NCI-H2196 (cell line): Measurements from ENCODE around the gene CTIF.

Experiments
- DNase-seq: peaks from one replicate; lab custom pipeline; 2025; ENCODE audit not compliant: unreplicated experiment; lab: John Stamatoyannopoulos, UW

CTIF gene

DNA sequence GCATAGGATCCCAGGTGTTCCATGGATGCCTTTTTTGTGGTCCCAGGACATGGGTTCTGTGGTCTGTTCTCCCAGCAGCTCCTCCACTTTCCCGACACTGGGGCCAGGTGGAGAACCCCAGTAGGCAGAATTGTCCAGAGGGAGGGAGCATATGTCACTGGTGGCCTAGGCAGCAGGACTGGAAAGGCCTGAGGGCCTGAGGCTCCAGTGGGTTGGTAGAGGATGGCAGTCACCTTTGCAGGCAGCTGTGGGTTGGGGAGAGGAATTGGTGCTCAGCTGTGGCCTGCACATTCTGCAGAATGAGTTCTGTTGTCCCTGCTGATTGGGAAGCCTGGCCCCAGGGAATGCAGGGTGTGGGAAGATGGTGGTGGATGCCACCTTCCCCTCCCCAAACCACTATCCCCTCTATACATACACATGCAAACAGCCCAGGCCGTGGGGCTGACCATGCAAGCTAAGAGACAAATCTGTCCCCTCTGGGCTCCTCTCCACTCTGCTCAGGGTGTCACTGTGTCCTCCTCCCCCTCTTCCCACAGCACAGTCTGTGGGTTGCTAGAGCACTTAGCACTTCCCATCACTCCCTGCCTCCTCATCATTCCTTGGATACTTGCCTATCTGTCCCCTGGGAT, 11.4 kb downstream of the CTIF start:
- DNase-seq = no peak

DNA sequence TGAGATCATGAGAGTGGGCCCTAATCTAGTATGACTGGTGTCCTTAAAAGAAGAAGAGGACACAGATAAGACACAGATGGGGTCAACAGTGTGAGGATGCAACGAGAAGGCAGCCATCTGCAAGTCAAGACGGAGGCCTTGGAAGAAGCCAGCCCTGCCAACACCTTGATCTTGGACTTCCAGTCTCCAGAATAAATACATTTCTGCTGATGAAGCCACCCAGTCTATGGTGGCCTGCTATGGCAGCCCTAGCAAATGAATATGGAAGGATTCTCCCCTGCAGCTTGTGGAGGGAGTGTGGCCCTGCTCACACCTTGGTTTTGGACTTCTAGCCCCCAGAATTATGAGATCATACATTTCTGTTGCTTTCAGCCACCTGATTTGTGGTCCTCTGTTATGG, 12.3 kb downstream of the CTIF start:
- no peak for DNase-seq

DNA sequence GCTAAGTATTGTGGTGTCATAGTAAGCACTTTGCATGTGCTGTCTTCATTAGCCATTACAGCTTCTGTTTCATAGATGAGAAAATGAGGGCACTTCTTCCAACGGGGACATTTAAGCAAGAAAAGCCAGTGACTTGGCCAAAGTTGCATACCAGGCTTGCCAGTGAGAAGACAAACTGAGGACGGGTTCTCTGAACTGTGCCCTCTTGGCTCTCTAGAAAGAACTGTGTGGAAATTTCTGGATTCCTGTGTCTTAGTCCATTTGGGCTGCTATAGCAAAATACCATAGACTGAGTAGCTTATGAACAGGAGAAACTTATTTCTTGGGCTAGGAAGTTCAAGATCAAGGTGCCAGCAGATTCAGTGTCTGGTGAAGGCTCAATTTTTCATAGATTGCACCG, 13.3 kb downstream of the CTIF start:
- no peak for DNase-seq

DNA sequence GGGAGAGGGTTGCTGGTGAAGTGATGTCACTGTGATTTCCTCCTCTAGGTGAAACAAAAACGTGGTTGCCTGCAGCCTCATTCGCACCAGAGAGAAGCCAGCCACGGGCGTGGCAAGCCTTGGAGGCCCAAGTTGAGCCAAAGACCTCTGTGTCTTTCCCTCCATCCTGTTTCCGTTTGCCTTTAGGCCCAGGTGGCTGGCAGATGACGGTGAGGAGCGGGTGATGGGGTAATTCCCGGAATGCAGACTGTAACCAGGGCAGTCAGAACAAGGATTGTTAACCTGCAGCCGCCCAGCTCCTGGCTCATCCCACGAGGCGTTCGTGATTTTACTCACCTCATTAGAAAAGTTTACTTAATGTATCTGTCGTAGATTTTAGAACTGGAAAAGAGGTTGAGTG, 14.4 kb downstream of the CTIF start:
- no peak for DNase-seq

DNA sequence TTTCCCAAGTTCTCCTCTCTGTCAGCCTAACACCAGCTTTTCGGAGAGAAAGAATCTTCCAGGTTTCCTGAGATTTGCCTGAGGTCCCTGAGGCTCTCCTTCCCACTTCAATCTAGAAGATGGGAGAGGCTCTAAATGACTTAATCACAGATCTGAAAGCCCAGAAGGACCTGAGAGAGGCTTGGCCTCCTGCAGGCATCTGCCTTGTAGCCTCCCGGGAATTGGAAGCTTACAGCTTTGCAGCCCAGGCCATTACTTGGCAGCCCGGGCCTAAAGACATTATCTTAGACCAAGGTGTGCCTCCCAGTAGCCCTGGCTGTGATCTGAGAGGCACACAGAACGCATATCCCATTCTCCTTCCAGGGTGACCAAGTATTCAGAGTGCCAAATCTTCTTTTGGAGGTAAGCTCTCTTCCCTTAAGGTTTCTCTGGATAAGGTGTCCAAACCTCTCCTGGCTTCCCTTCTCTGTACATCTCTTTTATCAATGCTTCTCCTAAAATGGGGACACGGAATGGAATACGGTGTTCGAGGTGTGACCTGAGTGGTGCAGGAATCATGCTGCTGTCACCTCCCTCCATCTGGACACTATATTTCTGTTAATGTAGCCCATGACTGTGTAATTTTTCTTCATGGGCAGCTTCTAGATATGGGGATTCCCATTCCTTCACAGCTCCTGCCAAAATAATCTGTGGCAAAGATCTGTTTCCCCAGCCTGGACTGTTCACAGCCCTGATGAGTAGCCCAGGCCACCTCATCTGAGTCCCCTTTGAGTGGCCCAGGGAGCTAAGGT, 16.0 kb downstream of the CTIF start:
- no peak for DNase-seq

DNA sequence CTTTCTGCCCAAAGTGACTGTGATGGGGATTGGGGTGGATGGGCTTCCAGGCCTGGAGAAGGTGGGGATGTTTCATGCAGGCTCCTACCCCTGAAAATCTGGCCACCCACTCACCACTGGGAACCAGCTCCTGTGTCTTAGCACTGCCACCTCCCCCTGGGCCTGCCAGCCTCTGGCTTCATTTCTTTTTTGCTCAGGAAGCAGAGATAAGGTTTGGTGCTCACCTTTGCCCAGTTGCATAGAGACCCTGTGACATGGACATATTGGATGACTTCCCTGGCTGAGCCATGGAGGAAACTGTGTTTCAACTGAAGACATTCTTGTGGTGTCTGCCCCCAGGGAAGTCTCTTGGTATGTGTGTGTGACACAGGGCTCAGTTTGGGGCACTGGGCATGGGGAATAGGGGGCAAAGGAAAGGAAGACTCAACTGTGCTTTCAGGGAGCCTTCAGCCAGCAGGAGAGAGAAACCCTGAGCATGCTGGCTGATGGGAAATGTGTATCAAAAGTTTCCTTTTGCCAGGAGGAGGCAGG, 16.7 kb downstream of the CTIF start:
- DNase-seq = no peak

DNA sequence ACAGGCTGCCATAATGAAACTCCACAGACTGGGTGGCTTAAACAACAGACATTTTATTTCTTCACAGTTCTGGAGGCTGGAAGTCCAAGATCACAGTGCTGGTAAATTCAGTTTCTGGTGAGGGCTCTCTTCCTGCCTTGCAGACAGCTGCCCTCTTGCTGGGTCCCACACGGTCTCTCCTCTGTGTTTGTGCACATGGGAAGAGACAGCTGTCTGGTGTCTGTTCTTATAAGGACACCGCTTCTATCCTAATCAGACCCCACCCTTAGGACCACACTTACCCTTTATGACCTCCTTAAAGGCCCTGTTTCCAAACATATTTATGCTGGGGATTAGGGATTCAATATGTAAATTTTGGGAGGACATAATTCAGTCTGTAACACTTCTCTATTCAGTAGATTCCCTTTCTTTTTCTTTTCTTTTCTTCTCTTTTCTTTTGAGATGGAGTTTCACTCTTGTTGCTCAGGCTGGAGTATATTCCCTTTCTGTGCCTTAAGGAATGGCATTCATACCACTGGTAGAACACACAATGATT, 18.9 kb downstream of the CTIF start:
- no peak for DNase-seq

DNA sequence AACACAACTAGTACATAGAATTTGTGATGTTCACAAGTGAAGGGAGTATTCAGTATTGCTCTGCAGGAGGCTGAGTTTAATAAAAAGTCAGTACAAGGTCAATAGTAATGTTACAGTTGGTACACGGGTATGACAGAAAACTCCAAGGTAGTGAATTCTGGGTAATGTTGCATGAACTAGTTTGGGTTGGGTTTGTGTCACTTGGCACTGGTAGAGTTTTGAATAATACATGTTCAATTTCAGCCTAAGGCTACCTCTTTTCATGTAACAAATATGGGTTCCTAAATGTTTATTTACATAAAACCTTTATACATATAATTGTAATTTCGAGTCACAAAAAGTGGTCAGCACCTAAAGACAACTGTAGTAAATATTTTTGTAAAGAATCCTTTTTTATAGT, 19.4 kb downstream of the CTIF start:
- no peak for DNase-seq

DNA sequence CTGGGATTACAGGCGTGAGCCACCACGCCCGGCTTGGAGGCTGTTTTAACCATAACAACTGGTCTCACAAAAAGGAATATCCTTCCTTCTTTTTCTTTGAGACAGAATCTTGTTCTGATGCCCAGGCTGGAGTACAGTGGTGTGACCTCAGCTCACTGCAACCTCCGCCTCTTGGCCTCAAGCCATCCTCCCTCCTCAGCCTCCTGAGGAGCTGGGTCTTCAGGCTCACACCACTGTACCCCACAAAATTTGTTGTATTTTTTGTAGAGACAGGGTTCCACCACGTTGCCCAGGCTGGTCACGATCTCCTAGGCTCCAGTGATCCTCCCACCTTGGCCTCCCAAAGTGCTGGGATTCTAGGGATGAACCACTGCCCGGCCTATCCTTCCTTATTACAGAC, 21.7 kb downstream of the CTIF start:
- no peak for DNase-seq

DNA sequence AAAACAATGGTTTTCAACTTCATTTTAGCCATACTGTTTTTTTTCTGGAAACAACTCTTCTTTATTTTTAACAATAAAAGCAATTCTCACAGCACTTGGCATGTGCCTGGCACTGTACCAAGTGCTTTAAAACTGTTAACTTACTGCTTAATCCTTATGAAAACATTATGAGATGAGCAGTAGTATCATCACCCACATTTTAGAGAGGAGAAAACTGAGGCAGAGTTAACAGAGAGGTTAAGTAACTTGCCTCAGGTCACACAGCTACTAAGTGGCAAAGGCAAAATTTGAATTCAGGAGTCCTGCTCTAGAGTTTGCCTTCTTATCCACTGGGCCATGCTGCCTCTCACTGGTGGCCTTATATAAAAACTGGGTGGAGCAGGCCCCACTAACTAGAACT, 23.2 kb downstream of the CTIF start:
- no peak for DNase-seq

DNA sequence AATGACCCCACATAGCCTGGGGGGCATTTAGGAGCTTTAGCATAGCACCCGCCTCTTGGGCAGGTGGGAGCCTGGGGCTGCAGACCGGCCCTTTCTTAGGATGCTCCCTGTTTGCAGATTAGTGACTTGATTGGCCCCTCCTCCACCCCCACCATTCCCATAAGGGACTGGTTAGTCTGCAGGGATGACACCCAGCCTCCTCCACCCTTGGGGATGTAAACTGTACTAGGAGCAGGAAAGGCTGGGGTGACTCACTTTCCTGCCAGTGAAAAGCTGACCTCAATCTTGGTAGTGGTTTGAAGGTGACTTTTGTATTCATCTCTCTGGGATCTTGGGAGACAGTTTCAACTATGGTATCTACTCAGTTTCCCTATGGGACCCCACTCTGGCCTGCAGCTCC, 24.2 kb downstream of the CTIF start:
- no peak for DNase-seq

DNA sequence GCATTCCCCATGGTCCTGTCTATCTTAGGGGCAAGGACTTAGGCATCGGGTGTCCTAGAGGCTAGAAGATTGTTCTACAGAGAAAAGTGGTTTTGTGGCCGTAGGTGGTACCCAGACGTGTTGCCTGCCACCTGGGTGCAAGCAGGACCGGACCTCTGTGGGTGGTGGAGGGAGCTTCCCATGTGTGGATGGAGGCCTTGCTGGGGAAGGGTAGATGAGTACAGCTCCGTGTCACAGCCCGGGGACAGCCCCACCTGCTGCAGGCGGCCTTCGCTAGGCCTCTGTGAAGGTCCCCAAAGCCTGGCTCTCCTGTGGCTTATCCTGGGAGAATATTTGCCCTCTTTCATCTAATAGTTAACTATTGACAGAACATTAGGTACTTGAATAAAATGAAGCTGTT, 25.3 kb downstream of the CTIF start:
- DNase-seq = no peak

DNA sequence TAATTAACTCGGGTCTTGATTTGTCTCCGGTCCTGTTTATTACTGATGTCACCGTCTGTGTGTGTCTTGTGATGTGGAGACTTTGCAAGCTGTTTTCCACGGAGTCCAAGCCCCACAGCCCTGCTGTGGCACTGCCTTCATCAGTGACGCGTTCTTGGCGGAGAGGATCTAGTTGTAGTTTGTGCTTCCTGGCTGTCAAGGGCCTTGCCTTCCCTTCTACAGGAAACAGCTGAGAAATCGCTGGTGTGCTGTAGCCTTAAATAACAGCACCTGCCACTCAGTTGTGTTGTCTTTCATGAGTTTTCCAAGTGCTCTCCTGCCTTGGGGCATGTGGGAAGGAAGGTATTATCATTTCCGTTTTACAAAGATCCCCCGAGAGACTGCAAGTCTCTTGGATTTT, 26.3 kb downstream of the CTIF start:
- no peak for DNase-seq

DNA sequence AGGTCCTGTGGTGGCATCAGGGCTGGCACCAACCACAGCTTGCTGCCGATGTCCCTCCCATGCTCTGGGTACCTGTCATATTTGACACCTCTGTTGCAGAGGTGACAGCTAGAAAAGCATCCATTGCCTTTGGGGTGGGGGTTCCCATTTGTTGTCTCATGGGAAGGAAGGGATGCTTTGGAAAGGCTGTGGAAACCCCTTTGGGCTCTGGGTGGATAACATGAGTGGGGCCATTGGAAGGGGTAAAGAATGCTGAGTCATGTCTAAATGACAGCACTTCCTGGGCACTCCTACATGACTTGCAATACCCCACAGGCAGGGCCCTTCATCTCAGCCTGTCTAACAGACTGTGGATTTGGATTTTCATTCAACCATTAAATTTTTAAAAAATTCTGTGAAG, 27.8 kb downstream of the CTIF start:
- no peak for DNase-seq

DNA sequence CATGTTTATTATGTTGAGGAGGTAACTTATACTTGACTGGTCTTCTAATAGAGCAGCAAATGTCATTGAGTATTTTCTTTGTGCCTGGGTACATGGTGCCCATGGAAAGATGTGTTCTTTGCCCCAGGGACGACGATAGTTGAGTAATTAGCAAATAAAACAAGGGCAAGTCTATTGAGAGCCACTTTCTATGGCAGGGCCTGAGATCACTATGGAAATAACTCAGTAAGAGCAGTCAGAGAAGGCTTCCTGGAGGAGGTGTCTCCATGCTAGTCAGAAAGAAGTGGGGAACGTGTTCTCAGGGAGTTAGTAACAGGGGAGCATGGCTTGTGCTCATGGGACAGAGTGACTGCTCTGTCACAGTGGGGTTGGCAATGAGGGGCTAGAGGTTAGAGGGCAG, 28.6 kb downstream of the CTIF start:
- DNase-seq = no peak

DNA sequence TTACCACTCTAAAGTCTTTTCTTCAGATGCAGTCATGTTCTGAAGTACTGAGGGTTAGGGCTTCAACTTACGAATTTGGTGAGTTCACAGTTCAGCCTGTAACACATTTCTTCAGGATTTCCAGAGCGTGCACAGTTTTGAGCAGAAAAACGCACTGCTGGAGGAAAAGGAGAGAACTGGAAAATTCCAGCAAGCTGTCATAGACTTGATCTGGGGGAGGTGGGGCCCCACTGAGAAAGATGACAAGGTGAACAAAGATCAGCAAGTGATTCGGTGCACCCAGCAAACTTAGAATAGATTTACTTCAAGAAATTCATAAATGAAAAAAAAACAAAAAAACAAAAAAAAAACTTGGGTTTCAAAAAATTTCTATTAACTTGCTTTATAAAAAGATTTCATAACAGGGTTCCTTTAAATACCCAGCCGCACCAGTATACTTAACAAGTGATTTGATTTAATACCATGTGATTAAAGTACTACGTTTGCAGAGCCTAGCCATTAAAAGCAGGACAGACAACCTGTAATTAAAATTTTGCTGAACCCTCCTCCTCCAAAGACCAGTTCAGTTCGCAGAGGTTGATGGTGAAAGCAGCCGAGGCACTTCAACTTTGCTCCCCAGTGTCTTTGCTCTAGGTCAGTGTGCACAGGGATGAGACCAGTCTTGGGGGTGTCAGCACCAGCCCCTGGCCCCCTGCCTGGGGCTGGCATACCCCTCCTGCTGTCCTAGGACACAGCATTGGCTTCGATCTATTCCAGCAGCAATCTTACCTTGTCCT, 30.5 kb downstream of the CTIF start:
- DNase-seq = no peak

DNA sequence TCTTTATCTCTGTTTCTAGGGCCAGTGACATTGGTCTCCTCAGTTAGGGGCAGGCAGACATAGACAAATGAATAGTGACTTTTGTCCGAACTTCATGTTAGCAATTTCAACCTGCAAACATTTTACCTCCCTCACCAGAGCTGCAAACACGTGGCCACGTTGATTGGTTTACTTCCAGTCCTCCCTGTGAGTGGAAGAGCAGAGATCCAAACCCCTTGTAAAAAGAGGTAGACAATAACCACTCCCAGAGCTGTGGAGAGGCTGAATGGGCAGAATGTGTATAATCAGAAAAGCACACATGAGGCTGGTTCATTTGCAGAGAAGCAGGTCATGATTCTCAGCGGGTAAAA, 31.1 kb downstream of the CTIF start:
- no peak for DNase-seq

DNA sequence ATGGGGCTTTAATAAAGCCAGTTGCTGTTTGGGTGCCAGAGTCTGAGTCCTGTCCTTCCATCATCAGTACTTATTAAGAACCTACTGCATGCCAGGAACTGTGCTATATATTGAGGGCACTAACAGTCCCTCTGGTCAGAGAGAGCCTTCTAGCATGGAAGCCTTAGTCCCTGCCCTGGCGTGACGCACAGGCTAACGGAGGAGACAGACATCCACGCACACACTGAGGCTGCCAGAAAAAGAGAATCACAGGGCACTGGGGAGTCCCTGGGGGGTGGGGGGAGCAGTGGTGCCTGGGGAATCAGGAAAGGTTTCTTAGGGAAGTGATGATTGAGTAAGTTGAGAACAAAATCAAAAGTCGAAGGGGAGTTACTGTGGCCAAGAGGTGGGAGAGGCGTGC, 31.5 kb downstream of the CTIF start:
- DNase-seq = no peak

DNA sequence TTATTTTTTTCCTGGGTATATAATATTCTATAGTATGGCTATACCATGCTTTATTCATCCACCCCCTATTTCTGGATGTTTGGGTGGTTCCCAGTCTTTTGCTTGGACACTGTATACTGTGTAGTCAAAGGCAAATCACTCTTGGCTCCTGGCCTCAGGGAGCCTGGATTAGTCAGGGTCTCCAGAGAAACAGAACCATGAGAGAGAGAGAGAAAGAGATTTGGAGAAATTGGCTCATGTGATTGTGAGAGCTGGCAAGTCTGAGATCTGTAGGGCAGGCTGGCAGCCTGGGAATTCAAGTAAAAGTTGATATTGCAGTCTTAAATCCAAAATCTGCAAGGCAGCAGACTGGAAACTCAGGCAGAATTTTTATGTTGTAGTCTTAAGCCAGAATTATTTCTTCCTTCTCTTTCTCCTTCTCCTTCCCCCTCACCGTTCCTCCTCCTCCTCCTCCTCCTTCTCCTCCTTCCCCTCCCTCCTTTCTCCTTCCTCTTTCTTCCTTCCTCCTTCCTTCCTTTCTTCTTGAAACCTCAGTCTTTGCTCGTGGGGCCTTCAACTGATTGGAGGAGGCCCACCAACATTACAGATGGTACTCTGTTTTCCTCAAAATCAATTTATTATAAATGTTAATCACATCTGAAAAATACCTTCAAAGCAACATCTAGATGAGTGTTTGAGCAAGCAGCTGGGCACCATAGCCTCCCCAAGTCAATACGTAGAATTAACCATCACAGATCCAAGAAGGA, 33.0 kb downstream of the CTIF start:
- DNase-seq = no peak

DNA sequence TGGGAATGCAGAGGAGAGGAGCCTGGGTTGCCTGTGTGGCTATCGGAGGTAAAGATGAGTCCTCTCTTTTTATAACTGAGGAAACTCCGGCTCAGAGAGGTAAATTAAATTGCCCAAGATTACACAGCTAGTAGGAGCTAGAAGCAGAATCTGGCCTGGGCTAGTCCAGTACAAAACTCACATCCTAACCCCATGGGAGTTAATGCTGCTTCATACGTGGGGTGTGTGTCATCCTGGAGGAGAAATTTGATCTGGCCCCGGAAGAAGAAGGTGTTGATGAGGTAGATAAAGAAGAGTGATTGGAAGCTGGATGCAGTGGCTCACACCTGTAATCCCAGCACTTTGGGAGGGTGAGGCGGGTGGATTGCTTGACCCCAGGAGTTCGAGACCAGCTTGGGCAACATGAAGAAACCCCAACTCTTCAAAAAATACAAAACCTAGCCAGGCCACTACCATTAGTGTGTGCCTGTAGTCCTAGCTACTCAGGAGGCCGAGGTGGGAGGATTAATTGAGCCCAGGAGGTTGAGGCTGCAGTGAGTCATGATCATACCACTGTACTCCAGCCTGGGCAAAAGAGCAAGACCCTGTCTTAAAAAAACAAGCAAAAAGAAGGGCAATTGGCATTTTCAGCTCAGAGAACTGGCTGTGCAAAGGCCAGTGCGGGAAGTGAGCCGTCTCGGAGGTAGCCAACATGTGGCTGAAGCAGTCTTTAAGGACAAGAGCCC, 33.7 kb downstream of the CTIF start:
- no peak for DNase-seq
